ENCODE measurements around the gene LRRC56. TPM values are rescaled to one million over a fixed set of nuclear protein-coding genes. Genes with fewer than 3 reads are reported as not detected.

Gene LRRC56
- total RNA-seq, 1 donor from 2014 or later: 0.82 TPM

DNA sequence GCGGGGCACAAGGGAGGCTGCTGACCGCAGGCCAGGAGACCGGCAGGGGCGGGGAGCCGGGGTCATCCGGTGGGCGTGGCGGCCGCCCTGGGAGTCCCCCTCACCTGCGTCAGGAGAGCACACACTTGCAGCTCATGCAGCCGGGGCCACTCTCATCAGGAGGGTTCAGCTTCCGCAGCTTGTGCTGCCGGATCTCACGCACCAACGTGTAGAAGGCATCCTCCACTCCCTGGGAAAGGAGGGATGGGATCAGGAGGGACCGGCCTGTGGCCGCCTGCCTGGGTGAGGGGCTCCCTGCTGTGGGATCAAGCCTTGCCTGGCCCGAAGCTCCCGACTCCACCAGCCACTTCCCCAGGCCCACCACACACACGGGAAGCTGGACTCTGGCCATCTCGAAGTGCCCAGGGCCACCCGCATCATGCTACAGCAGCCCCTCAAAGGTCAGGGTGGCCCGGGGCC lies 4.8 kb upstream of the LRRC56 start:
- Mint-ChIP-seq H3K4me1 (ENCODE audit: low read depth, unreplicated experiment) (peaks cover 4% of the 10 kb centered on the region), H3K9me3 (ENCODE audit: unreplicated experiment) (no peaks in the 10 kb centered on the region)

DNA sequence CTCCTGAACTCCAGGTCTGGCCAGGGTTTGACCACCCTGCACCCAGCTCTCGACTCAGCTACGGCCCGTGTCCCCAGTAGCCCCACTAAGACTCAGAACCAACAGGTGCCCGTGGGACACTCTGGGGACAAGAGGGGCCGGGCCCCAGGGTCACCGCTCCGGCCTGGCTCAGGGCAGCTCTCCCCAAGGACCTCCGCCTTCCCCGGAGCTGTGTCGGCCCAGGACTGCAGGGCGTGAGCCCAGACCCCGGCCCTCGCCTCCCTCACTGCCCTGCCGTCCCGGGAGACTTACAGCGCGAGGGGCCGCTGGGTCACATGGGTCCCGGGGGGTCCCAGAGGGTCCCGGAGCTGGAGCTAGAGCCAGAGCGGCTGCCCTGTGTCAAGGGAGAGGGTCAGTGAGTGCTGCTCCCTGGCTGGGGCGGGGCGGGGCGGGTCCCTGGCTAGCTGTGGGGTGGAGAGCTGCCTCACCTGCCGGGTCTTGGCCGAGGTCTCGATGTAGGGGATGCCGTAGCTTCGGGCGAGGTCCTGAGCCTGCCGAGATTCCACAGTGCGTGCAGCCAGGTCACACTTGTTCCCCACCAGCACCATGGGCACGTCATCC lies 4.2 kb upstream of the LRRC56 start:
- Mint-ChIP-seq H3K9me3 (ENCODE audit: unreplicated experiment) (no peaks in the 10 kb centered on the region), H3K27me3 (ENCODE audit: low read depth, unreplicated experiment) (no peaks in the 10 kb centered on the region), H3K4me3 (ENCODE audit: unreplicated experiment) (no peak overlapping the region), H3K4me1 (ENCODE audit: low read depth, unreplicated experiment) (peaks cover 4% of the 10 kb centered on the region), H3K27ac (ENCODE audit: unreplicated experiment) (no peak overlapping the region), H3K36me3 (ENCODE audit: low read depth, unreplicated experiment) (no peaks in the 10 kb centered on the region)
- H4K20me1 ChIP-seq (ENCODE audit: insufficient read depth, low read length): peaks cover 34% of the 10 kb centered on the region
- no peak overlapping the region for H2AFZ ChIP-seq (ENCODE audit: low read depth, low read length)
- TF ChIP-seq EZH2 (IDR thresholded peaks at IDR 0.05; ENCODE audit: insufficient read depth, low read length): no peak
- TF ChIP-seq, protein P1, sequence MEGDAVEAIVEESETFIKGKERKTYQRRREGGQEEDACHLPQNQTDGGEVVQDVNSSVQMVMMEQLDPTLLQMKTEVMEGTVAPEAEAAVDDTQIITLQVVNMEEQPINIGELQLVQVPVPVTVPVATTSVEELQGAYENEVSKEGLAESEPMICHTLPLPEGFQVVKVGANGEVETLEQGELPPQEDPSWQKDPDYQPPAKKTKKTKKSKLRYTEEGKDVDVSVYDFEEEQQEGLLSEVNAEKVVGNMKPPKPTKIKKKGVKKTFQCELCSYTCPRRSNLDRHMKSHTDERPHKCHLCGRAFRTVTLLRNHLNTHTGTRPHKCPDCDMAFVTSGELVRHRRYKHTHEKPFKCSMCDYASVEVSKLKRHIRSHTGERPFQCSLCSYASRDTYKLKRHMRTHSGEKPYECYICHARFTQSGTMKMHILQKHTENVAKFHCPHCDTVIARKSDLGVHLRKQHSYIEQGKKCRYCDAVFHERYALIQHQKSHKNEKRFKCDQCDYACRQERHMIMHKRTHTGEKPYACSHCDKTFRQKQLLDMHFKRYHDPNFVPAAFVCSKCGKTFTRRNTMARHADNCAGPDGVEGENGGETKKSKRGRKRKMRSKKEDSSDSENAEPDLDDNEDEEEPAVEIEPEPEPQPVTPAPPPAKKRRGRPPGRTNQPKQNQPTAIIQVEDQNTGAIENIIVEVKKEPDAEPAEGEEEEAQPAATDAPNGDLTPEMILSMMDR (IDR thresholded peaks at IDR 0.05; ENCODE audit: insufficient read depth, low read depth, low read length): no peak
- no peak overlapping the region for H3K4me3 ChIP-seq (ENCODE audit: insufficient read depth, low read depth, low read length)
- no peak overlapping the region for H3K27ac ChIP-seq (ENCODE audit: low read depth, low read length)
- FAIRE-seq (no peak), DNase-seq (ENCODE audit: low read depth) (no peak)
- peaks cover 26% of the 10 kb centered on the region for H3K4me1 ChIP-seq (ENCODE audit: insufficient read depth, low read length)
- H3K36me3 ChIP-seq (ENCODE audit: insufficient read depth, low read length): peaks cover 3% of the 10 kb centered on the region
- H3K4me2 ChIP-seq (ENCODE audit: low read length): no peak overlapping the region
- H3K9me3 ChIP-seq (ENCODE audit: insufficient read depth, low read depth, low read length): no peaks in the 10 kb centered on the region
- H3K79me2 ChIP-seq (ENCODE audit: insufficient read depth, low read length): peaks cover 20% of the 10 kb centered on the region
- no peaks in the 10 kb centered on the region for H3K27me3 ChIP-seq (ENCODE audit: insufficient read depth, low read length)
- H3K9ac ChIP-seq (ENCODE audit: low read length): no peak overlapping the region

More for the DNA sequence above, 4.8 kb upstream of the LRRC56 start:
- H3K9ac ChIP-seq (ENCODE audit: low read length): no peak overlapping the region
- H3K27ac ChIP-seq (ENCODE audit: low read depth, low read length): no peak overlapping the region
- H3K4me1 ChIP-seq (ENCODE audit: insufficient read depth, low read length): peaks cover 23% of the 10 kb centered on the region
- no peak overlapping the region for H3K4me2 ChIP-seq (ENCODE audit: low read length)
- no peak overlapping the region for H3K27ac Mint-ChIP-seq (ENCODE audit: unreplicated experiment)
- no peaks in the 10 kb centered on the region for H3K27me3 Mint-ChIP-seq (ENCODE audit: low read depth, unreplicated experiment)
- FAIRE-seq (no peak), DNase-seq (ENCODE audit: low read depth) (no peak)
- H3K36me3 Mint-ChIP-seq (ENCODE audit: low read depth, unreplicated experiment): no peaks in the 10 kb centered on the region
- H4K20me1 ChIP-seq (ENCODE audit: insufficient read depth, low read length): peaks cover 34% of the 10 kb centered on the region
- H3K4me3 ChIP-seq (ENCODE audit: insufficient read depth, low read depth, low read length): no peak overlapping the region
- TF ChIP-seq, protein P1 (IDR thresholded peaks at IDR 0.05; ENCODE audit: insufficient read depth, low read depth, low read length): no peak
- no peak for TF ChIP-seq EZH2 (IDR thresholded peaks at IDR 0.05; ENCODE audit: insufficient read depth, low read length)
- H3K9me3 ChIP-seq (ENCODE audit: insufficient read depth, low read depth, low read length): no peaks in the 10 kb centered on the region
- peaks cover 3% of the 10 kb centered on the region for H3K36me3 ChIP-seq (ENCODE audit: insufficient read depth, low read length)
- peaks cover 20% of the 10 kb centered on the region for H3K79me2 ChIP-seq (ENCODE audit: insufficient read depth, low read length)
- H3K27me3 ChIP-seq (ENCODE audit: insufficient read depth, low read length): no peaks in the 10 kb centered on the region
- H3K4me3 Mint-ChIP-seq (ENCODE audit: unreplicated experiment): no peak overlapping the region
- H2AFZ ChIP-seq (ENCODE audit: low read depth, low read length): no peak overlapping the region

Data from astrocyte (in vitro differentiated cells and primary cell).